CD4-positive, alpha-beta T cell (primary cell): Measurements from ENCODE around the gene NPSR1. TPM values are rescaled to one million over a fixed set of nuclear protein-coding genes. Genes with fewer than 3 reads are reported as not detected.

Source experiments
- ATAC-seq: fragments of 200-7000 bp; cut with Tn5 transposase; one replicate; pipeline ENCODE4 v1.10.0; 2022; ENCODE audit warnings: mild to moderate bottlenecking; ENCODE audit not compliant: poor library complexity
- CTCF ChIA-PET: fragments of 350-600 bp; sonication (Branson Sonifier 250); formaldehyde crosslinking; loops from one replicate; lab custom pipeline; 2021; ENCODE audit warnings: antibody characterized with exemption, inconsistent platforms; lab: Charles Lee
- POLR2A ChIA-PET: fragments of 350-600 bp; sonication (Branson Sonifier 250); formaldehyde crosslinking; loops from one replicate; lab custom pipeline; 2021; ENCODE audit warnings: antibody characterized with exemption, inconsistent platforms; lab: Charles Lee
- DNase-seq, 14 experiments: peaks; one replicate each; pipeline ENCODE4 v3.0.0-alpha.2; 2013 to 2020; ENCODE audit warnings: mixed read lengths in 2 of 14
- H3K27ac ChIP-seq, 2 donors: one replicate each; pipeline versions ENCODE4 v1.5.1 to v1.7.0; 2013; ENCODE audit warnings: low read length in 2 of 2, low read depth in 1 of 2, mild to moderate bottlenecking in 1 of 2
- H3K27me3 ChIP-seq, 2 experiments: 1 replicate in 1 of 2; 2 replicates in 1 of 2; pipeline versions ENCODE4 v1.6.1 to v1.7.0; 2013; ENCODE audit warnings: low read length in 2 of 2, control low read depth in 1 of 2, mild to moderate bottlenecking in 1 of 2, moderate library complexity in 1 of 2; ENCODE audit not compliant: insufficient read depth in 2 of 2, control insufficient read depth in 1 of 2
- H3K36me3 ChIP-seq: one replicate; pipeline ENCODE4 v1.6.1; 2013; ENCODE audit warnings: low read length, control low read depth; ENCODE audit not compliant: insufficient read depth
- H3K4me1 ChIP-seq: one replicate; pipeline ENCODE4 v1.6.1; 2013; ENCODE audit warnings: low read length, control low read depth; ENCODE audit not compliant: insufficient read depth
- H3K4me3 ChIP-seq: one replicate; pipeline ENCODE4 v1.5.1; 2013; ENCODE audit warnings: mild to moderate bottlenecking, low read length, moderate library complexity
- H3K9me3 ChIP-seq, 2 experiments: 1 replicate in 1 of 2; 2 replicates in 1 of 2; pipeline versions ENCODE4 v1.6.1 to v1.7.0; 2013; ENCODE audit warnings: low read length in 2 of 2, mild to moderate bottlenecking in 2 of 2, control low read depth in 1 of 2, moderate library complexity in 1 of 2; ENCODE audit not compliant: control insufficient read depth in 1 of 2, insufficient read depth in 1 of 2
- H3K27ac Mint-ChIP-seq: one replicate; pipeline ENCODE4 v1.8.0; 2020; ENCODE audit warnings: mixed read lengths
- H3K27me3 Mint-ChIP-seq: one replicate; pipeline ENCODE4 v1.8.0; 2021; ENCODE audit warnings: mixed read lengths
- H3K36me3 Mint-ChIP-seq: one replicate; pipeline ENCODE4 v1.8.0; 2021; ENCODE audit warnings: low read depth, mixed read lengths
- H3K4me1 Mint-ChIP-seq: one replicate; pipeline ENCODE4 v1.8.0; 2021; ENCODE audit warnings: low read depth, mixed read lengths
- H3K4me3 Mint-ChIP-seq: one replicate; pipeline ENCODE4 v1.8.0; 2020; ENCODE audit warnings: mild to moderate bottlenecking, mixed read lengths
- H3K9me3 Mint-ChIP-seq: one replicate; pipeline ENCODE4 v1.8.0; 2020; ENCODE audit warnings: mixed read lengths
- CTCF ChIP-seq: fragments of 200-600 bp; IDR thresholded peaks from one replicate; pipeline ENCODE4 v1.8.0; 2022; ENCODE audit warnings: antibody characterized with exemption, mild to moderate bottlenecking
- intact Hi-C, 2 experiments: fragments of 100-400 bp; cut with DNase I in 1 of 2; cut with micrococcal nuclease in 1 of 2; formaldehyde crosslinking; loops; one replicate each; pipeline versions ENCODE4 v1.15.1 to v1.9.0; 2023 to 2025; cut with DNase I, micrococcal nuclease
- total RNA-seq, 174 experiments: library from RNA in 2 of 174; stranded (reverse) in 2 of 174; gene quantifications; one replicate each; pipeline ENCODE4 v1.2.3 and lab custom pipeline; 2021 to 2026

NPSR1 gene
- total RNA-seq, 2 experiments from 2014 or later, result not detected

- Histone ChIP-seq H3K27ac (no peak overlapping the region), H3K4me1 (no peaks in the 10 kb centered on the region), H3K4me3 (no peak overlapping the region), H3K36me3 (no peaks in the 10 kb centered on the region), H3K9me3 (no peaks in the 10 kb centered on the region), H3K27me3 (no peaks in the 10 kb centered on the region)
- POLR2A ChIA-PET, result no interaction called here
- no peaks in the 10 kb centered on the region for H3K4me1 Mint-ChIP-seq
- no peaks in the 10 kb centered on the region for H3K36me3 Mint-ChIP-seq
- no peak for DNase-seq
- H3K27ac Mint-ChIP-seq, result no peak overlapping the region
- CTCF ChIA-PET, result no interaction called here
- intact Hi-C loops, result no loop called here
- no peaks in the 10 kb centered on the region for H3K9me3 Mint-ChIP-seq
- ATAC-seq, result no peak
- H3K27me3 Mint-ChIP-seq, result no peaks in the 10 kb centered on the region
- no peak overlapping the region for H3K4me3 Mint-ChIP-seq
- TF ChIP-seq CTCF, result no peak
Observed at GRCh38 chr7:34750636-34751035, 92.6 kb downstream of the NPSR1 start.

GRCh38 chr7:34751725-34752643 is 94.0 kb downstream of the NPSR1 start:
- ChIA-PET CTCF (interaction anchor here (0.6 kb wide), 1 partner anchor 1373 kb away, joined by 3 read pairs; no protein-coding TSS in a partner anchor), POLR2A (no interaction called here)
- Mint-ChIP-seq H3K9me3 (no peaks in the 10 kb centered on the region), H3K27me3 (no peaks in the 10 kb centered on the region), H3K27ac (no peak overlapping the region), H3K4me3 (no peak overlapping the region), H3K36me3 (no peaks in the 10 kb centered on the region), H3K4me1 (no peaks in the 10 kb centered on the region)
- DNase-seq (no peak), ATAC-seq (no peak)
- Histone ChIP-seq H3K9me3 (no peaks in the 10 kb centered on the region), H3K36me3 (no peaks in the 10 kb centered on the region), H3K27ac (no peak overlapping the region), H3K4me3 (no peak overlapping the region), H3K4me1 (no peaks in the 10 kb centered on the region), H3K27me3 (no peaks in the 10 kb centered on the region)
- TF ChIP-seq CTCF, result no peak
- intact Hi-C loops, result no loop called here

GRCh38 chr7:34752929-34753328 is 94.9 kb downstream of the NPSR1 start:
- POLR2A ChIA-PET, result no interaction called here
- no peaks in the 10 kb centered on the region for H3K4me1 Mint-ChIP-seq
- H3K27me3 Mint-ChIP-seq, result peaks cover 4% of the 10 kb centered on the region
- H3K36me3 ChIP-seq, result no peaks in the 10 kb centered on the region
- no peak overlapping the region for H3K27ac Mint-ChIP-seq
- H3K9me3 Mint-ChIP-seq, result no peaks in the 10 kb centered on the region
- TF ChIP-seq CTCF, result no peak
- no peak overlapping the region for H3K4me3 Mint-ChIP-seq
- no peak overlapping the region for H3K4me3 ChIP-seq
- H3K36me3 Mint-ChIP-seq, result no peaks in the 10 kb centered on the region
- intact Hi-C loops, result no loop called here
- H3K27me3 ChIP-seq, result no peaks in the 10 kb centered on the region
- H3K27ac ChIP-seq, result no peak overlapping the region
- CTCF ChIA-PET, result no interaction called here
- no peaks in the 10 kb centered on the region for H3K4me1 ChIP-seq
- DNase-seq (no peak), ATAC-seq (no peak)
- H3K9me3 ChIP-seq, result no peaks in the 10 kb centered on the region
